Endothelial cell of umbilical vein (primary cell): Measurements from ENCODE around the gene DENND1A. TPM values are rescaled to one million over a fixed set of nuclear protein-coding genes. Genes with fewer than 3 reads are reported as not detected.

Experiments used
- BruUV-seq: library from RNA; stranded (reverse); fragments of 400-500 nt; replicated peaks from 2 replicates; lab custom pipeline; 2021; lab: Mats Ljungman, UMichigan
- CTCF ChIA-PET: fragments of 300-600, 350-600 bp; sonication (Branson Sonifier 250); formaldehyde crosslinking; loops from one replicate; lab custom pipeline; 2021; ENCODE audit warnings: antibody characterized with exemption, inconsistent platforms; lab: Charles Lee
- POLR2A ChIA-PET: fragments of 300-600, 350-600 bp; sonication (Branson Sonifier 250); formaldehyde crosslinking; loops from one replicate; lab custom pipeline; 2021; ENCODE audit warnings: antibody characterized with exemption, inconsistent platforms; lab: Charles Lee
- DNase-seq: peaks from one replicate; pipeline ENCODE4 v3.0.0-alpha.2; 2011; ENCODE audit warnings: low read depth, low spot score
- FAIRE-seq: peaks from 2 replicates; lab custom pipeline; 2011; peaks lifted over from hg19 to GRCh38; lab: Jason Lieb, UNC
- H2AFZ ChIP-seq: 2 replicates; pipeline ENCODE4 v1.6.0; 2012; ENCODE audit warnings: low read depth, low read length, control low read depth, inconsistent platforms
- H3K27ac ChIP-seq: 2 replicates; pipeline ENCODE4 v1.5.1; 2011; ENCODE audit warnings: low read depth, mild to moderate bottlenecking, control low read depth, low read length, moderate library complexity; ENCODE audit not compliant: insufficient read depth
- H3K27me3 ChIP-seq, 2 experiments: 2 replicates each; pipeline versions ENCODE4 v1.6.0 to v1.6.1; 2011; ENCODE audit warnings: low read length in 2 of 2, mixed read lengths in 1 of 2; ENCODE audit not compliant: control insufficient read depth in 2 of 2, insufficient read depth in 2 of 2
- H3K36me3 ChIP-seq, 2 experiments: 2 replicates in 1 of 2; 3 replicates in 1 of 2; pipeline ENCODE4 v1.5.1; 2011; ENCODE audit warnings: low read length in 2 of 2, mild to moderate bottlenecking in 1 of 2, moderate library complexity in 1 of 2; ENCODE audit not compliant: control insufficient read depth in 2 of 2, insufficient read depth in 2 of 2; ENCODE audit errors: extremely low read depth in 1 of 2
- H3K4me1 ChIP-seq: 3 replicates; pipeline ENCODE4 v1.5.1; 2011; ENCODE audit warnings: mild to moderate bottlenecking, low read length; ENCODE audit not compliant: control insufficient read depth, insufficient read depth; ENCODE audit errors: extremely low read depth
- H3K4me2 ChIP-seq: 2 replicates; pipeline ENCODE4 v1.6.1; 2011; ENCODE audit warnings: low read length, control low read depth, mixed read lengths; ENCODE audit not compliant: insufficient read depth
- H3K4me3 ChIP-seq, 3 experiments: fragments of 200-600 bp in 1 of 3; sonication (generic), shearing (Covaris generic) in 1 of 3; replicated peaks in 1 of 3; 2 replicates each; pipeline ENCODE4 v1.5.1; 2011 to 2016; ENCODE audit warnings: control low read depth in 3 of 3, low read length in 3 of 3, mild to moderate bottlenecking in 2 of 3, inconsistent platforms in 1 of 3, low read depth in 1 of 3, moderate library complexity in 1 of 3; ENCODE audit not compliant: insufficient read depth in 1 of 3
- H3K79me2 ChIP-seq: 2 replicates; pipeline ENCODE4 v1.6.0; 2012; ENCODE audit warnings: low read length, inconsistent platforms; ENCODE audit not compliant: control insufficient read depth, insufficient read depth
- H3K9ac ChIP-seq: replicated peaks from 2 replicates; pipeline ENCODE3; 2011; ENCODE audit warnings: low read length, control low read depth; ENCODE audit not compliant: insufficient read depth; ENCODE audit errors: extremely low read depth
- H3K9me1 ChIP-seq: replicated peaks from 3 replicates; pipeline ENCODE4 v1.6.0; 2011; ENCODE audit warnings: mild to moderate bottlenecking, low read length; ENCODE audit not compliant: control insufficient read depth, insufficient read depth; ENCODE audit errors: extremely low read depth
- H3K9me3 ChIP-seq: replicated peaks from 2 replicates; pipeline ENCODE4 v1.5.1; 2012; ENCODE audit warnings: low read length, inconsistent platforms; ENCODE audit not compliant: control insufficient read depth, insufficient read depth
- H4K20me1 ChIP-seq: replicated peaks from 2 replicates; pipeline ENCODE3; 2011; ENCODE audit warnings: mild to moderate bottlenecking, low read length; ENCODE audit not compliant: control insufficient read depth, insufficient read depth; ENCODE audit errors: extremely low read depth
- EZH2 ChIP-seq: IDR thresholded peaks from 2 replicates; pipeline ENCODE4 v1.6.1; 2012; ENCODE audit warnings: borderline replicate concordance, low read depth, mild to moderate bottlenecking, moderate library complexity, low read length, inconsistent platforms; ENCODE audit not compliant: severe bottlenecking
- FOS ChIP-seq: IDR thresholded peaks from 2 replicates; pipeline ENCODE4 v1.6.1; 2011; ENCODE audit warnings: mild to moderate bottlenecking, low read length, moderate library complexity, borderline replicate concordance; ENCODE audit not compliant: insufficient read depth
- GATA2 ChIP-seq: IDR thresholded peaks from 2 replicates; pipeline ENCODE4 v1.7.0; 2011; ENCODE audit warnings: low read depth, mild to moderate bottlenecking, moderate library complexity, mixed read lengths, low read length; ENCODE audit not compliant: insufficient read length, insufficient read depth
- JUN ChIP-seq: IDR thresholded peaks from 2 replicates; pipeline ENCODE4 v1.6.1; 2011; ENCODE audit warnings: borderline replicate concordance, low read depth; ENCODE audit not compliant: insufficient read length, insufficient read depth
- MYC ChIP-seq: IDR thresholded peaks from one replicate; pipeline ENCODE4 v1.6.1; 2011; ENCODE audit warnings: mild to moderate bottlenecking, low read depth, low read length
- POLR2A ChIP-seq: IDR thresholded peaks from 2 replicates; pipeline ENCODE4 v1.6.1; 2012; ENCODE audit warnings: low read depth, mild to moderate bottlenecking, control low read depth, low read length
- POLR2AphosphoS5 ChIP-seq: IDR thresholded peaks from 2 replicates; pipeline ENCODE4 v1.6.1; 2012; ENCODE audit warnings: low read depth, mild to moderate bottlenecking, control low read depth, low read length, moderate library complexity; ENCODE audit not compliant: insufficient read depth
- dilution Hi-C: fragments of 300-500 bp; cut with MboI; formaldehyde crosslinking; loops from one replicate; pipeline ENCODE4 v1.15.0; 2019; ENCODE audit warnings: low sequenced_read_pairs; ENCODE audit not compliant: extremely low pct_ligation_motif_present
- intact Hi-C: fragments of 100-400 bp; cut with micrococcal nuclease; formaldehyde crosslinking; loops from one replicate; pipeline ENCODE4 v1.10.0; 2022
- polyA plus RNA-seq, 4 experiments: library from polyadenylated mRNA; depleted of rRNA in 3 of 4; stranded (reverse) in 3 of 4; unstranded in 1 of 4; fragments of >200 nt; gene quantifications; 2 replicates each; pipeline versions ENCODE4 v1.2.1 to v1.2.3, GENCODE V29; 2011 to 2012; ENCODE audit warnings: missing spikeins in 1 of 4
- total RNA-seq: library from RNA; stranded (reverse); gene quantifications from 2 replicates; pipeline ENCODE4 v1.2.3, GENCODE V29; 2021
- TF ChIP-seq, protein P1 (sequence below), 2 donors: IDR thresholded peaks; 1 replicate in 1 of 2; 2 replicates in 1 of 2; pipeline ENCODE4 v1.5.1; 2011; ENCODE audit warnings: low read length in 2 of 2, mild to moderate bottlenecking in 2 of 2, moderate library complexity in 2 of 2, control low read depth in 1 of 2, inconsistent platforms in 1 of 2, low read depth in 1 of 2; ENCODE audit not compliant: insufficient read depth in 1 of 2; ENCODE audit errors: extremely low read depth in 1 of 2
- TF ChIP-seq, protein P2 (sequence below): IDR thresholded peaks from 2 replicates; pipeline ENCODE4 v1.6.1; 2011; ENCODE audit not compliant: insufficient read depth, insufficient read length

DENND1A gene
- total and polyA plus RNA-seq, 2 donors (not counting 3 experiments of a cell fraction or from before 2014, with no cell fraction given) = 18.5 to 24.5 TPM

DNA sequence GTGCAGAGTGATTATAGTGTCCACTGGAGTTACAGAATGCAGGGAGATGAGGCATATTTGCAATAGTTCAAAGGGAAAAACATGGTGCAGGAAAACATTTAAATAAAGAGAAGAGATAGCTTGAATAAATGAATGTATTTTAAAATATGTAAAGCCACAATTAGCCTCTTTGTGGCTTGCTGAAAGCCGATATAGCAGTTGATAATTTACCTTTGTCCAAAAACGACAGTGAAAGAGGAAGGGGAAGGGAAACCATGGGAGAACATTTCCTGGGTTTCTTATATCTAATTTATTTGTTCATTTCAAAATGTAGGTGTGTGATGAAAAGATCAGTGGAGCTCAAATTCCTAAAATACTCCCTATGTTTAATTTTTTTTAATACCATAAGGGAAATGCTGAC lies 156.1 kb downstream of the DENND1A start:
- FAIRE-seq = no peak

More for the DNA sequence above, 156.1 kb downstream of the DENND1A start:
- ChIA-PET CTCF (no interaction called here), POLR2A (no interaction called here)
- Histone ChIP-seq H3K27me3 (no peaks in the 10 kb centered on the region), H4K20me1 (no peaks in the 10 kb centered on the region), H3K27ac (no peak overlapping the region), H2AFZ (no peak overlapping the region), H3K4me2 (no peak overlapping the region), H3K4me1 (no peaks in the 10 kb centered on the region), H3K9ac (no peak overlapping the region), H3K4me3 (no peak overlapping the region), H3K9me1 (no peaks in the 10 kb centered on the region), H3K36me3 (no peaks in the 10 kb centered on the region), H3K9me3 (no peaks in the 10 kb centered on the region), H3K79me2 (no peaks in the 10 kb centered on the region)
- dilution Hi-C loops = no loop called here
- intact Hi-C loops = no loop called here
- BruUV-seq = no TSS peak
- no peak for DNase-seq
- TF ChIP-seq, protein P1, sequence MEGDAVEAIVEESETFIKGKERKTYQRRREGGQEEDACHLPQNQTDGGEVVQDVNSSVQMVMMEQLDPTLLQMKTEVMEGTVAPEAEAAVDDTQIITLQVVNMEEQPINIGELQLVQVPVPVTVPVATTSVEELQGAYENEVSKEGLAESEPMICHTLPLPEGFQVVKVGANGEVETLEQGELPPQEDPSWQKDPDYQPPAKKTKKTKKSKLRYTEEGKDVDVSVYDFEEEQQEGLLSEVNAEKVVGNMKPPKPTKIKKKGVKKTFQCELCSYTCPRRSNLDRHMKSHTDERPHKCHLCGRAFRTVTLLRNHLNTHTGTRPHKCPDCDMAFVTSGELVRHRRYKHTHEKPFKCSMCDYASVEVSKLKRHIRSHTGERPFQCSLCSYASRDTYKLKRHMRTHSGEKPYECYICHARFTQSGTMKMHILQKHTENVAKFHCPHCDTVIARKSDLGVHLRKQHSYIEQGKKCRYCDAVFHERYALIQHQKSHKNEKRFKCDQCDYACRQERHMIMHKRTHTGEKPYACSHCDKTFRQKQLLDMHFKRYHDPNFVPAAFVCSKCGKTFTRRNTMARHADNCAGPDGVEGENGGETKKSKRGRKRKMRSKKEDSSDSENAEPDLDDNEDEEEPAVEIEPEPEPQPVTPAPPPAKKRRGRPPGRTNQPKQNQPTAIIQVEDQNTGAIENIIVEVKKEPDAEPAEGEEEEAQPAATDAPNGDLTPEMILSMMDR (IDR thresholded peaks at IDR 0.05; ENCODE audit: extremely low read depth in 1 of 2, insufficient read depth in 1 of 2, low read depth in 1 of 2, low read length in 2 of 2) = no peak
- TF ChIP-seq GATA2 (no peak), JUN (no peak), POLR2A (no peak), EZH2 (no peak), FOS (no peak), MYC (no peak), POLR2AphosphoS5 (no peak)
- TF ChIP-seq, protein P2, sequence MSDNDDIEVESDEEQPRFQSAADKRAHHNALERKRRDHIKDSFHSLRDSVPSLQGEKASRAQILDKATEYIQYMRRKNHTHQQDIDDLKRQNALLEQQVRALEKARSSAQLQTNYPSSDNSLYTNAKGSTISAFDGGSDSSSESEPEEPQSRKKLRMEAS = no peak
